Chondrocyte (in vitro differentiated cells): ENCODE measurements around the gene PARN. TPM values are rescaled to one million over a fixed set of nuclear protein-coding genes. Genes with fewer than 3 reads are reported as not detected.
A peak's percentile ranks its signal among the peaks of the same experiment; 100 is the strongest.

ENCODE experiments used
- DNase-seq: peaks from one replicate; pipeline ENCODE4 v3.0.0; 2021; ENCODE audit warnings: mixed read lengths, low spot score
- H3K27ac Mint-ChIP-seq: one replicate; pipeline ENCODE4 v1.8.0; 2021; ENCODE audit warnings: mild to moderate bottlenecking, moderate library complexity, mixed read lengths; ENCODE audit not compliant: unreplicated experiment
- H3K27me3 Mint-ChIP-seq: 2 replicates; pipeline ENCODE4 v1.8.0; 2021; ENCODE audit warnings: low read depth, mixed read lengths
- H3K36me3 Mint-ChIP-seq: 2 replicates; pipeline ENCODE4 v1.8.0; 2021; ENCODE audit warnings: low read depth, mixed read lengths
- H3K4me1 Mint-ChIP-seq: 2 replicates; pipeline ENCODE4 v1.8.0; 2021; ENCODE audit warnings: low read depth, mild to moderate bottlenecking, mixed read lengths
- H3K4me3 Mint-ChIP-seq: one replicate; pipeline ENCODE4 v1.8.0; 2021; ENCODE audit warnings: mild to moderate bottlenecking, moderate library complexity, mixed read lengths; ENCODE audit not compliant: unreplicated experiment
- H3K9me3 Mint-ChIP-seq: 2 replicates; pipeline ENCODE4 v1.8.0; 2021; ENCODE audit warnings: low read depth, mixed read lengths
- CTCF ChIP-seq: fragments of 200-600 bp; sonication (generic); IDR thresholded peaks from 2 replicates; pipeline ENCODE4 v1.5.0; 2021; ENCODE audit warnings: antibody characterized with exemption, mild to moderate bottlenecking, moderate library complexity
- total RNA-seq: library from RNA; stranded (reverse); gene quantifications from 3 replicates; pipeline ENCODE4 v1.2.1, GENCODE V29; 2021

Gene PARN
- total RNA-seq, 1 donor from 2014 or later, result 24.1 TPM

DNA sequence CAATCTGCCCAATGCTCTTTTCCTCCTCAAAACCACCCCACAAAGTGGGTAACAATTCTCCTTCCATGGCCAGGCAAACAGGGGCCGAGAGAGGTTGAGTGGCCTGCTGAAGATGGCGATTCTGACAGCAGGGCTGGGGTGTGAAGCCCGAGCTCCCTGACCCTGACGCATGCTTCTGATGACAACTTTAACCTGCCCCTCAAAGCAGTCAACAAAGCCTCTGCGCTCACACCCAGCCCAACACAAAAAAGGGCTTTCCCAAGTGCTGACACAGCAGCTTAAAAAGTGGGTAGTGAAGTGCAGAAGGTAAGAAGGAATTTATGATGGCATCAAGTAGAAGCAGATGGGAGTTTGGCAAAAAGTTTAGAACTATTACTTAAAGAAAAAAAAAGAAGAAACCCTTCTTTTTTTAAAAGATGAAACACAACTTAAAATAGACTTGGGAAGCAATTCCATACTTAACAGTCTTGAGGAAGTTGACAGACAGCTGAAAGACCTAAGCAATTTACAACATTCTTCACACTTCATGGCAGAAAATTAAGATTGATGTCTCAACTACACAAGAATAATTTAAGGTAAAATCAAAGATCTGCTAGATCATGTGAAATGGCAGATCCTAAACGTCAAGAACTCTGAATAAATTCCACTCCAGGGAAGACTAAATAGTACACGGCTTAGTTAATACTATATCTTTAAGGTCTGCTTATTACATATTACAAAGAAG, 133.9 kb downstream of the PARN start:
- Mint-ChIP-seq H3K27me3 (no peaks in the 10 kb centered on the region), H3K27ac (peak overlapping the region; percentile 61), H3K4me3 (peak overlapping the region; percentile 20), H3K9me3 (no peaks in the 10 kb centered on the region), H3K36me3 (peaks cover 4% of the 10 kb centered on the region), H3K4me1 (peaks cover 66% of the 10 kb centered on the region)
- no peak for TF ChIP-seq CTCF
- no peak for DNase-seq

DNA sequence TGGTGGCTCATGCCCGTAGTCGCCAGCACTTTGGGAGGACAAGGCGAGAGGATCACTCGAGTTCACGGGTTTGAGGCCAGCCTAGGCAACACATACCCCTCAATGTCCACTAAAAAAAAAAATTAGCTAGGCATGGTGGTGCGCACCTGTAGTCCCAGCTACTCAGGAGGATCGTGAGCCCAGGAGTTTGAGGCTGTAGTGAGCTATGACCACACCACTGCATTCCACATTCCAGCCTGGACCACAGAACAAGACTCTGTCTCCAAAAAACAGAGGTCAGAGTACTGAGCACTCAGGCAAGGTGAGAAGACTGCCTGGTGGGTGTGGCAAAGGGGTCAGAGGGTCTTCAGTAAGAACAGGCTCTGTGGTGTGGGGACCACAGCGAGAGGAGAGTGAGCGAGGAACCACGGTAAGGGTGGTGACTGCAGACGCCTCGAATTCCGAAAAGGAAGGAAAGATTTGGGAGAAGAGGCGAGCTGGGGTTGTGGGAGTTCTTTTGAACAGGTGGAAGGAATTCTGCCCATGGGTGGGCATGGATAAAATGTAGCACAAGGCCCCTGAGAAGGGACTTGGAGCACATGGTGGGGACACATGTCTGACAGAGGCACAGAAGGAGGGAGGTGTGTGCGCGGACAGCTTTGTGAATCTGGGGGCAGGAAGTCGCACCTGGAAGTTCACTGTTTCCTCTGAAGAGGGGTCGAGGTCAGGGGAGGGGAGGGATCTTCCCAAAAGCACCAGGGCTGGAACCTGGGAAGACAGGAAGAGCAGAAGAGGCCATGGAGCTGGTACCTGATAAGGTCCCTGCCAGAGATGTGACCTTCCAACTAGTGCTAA, 134.6 kb downstream of the PARN start:
- H3K4me3 Mint-ChIP-seq, result no peak overlapping the region
- peaks cover 60% of the 10 kb centered on the region for H3K4me1 Mint-ChIP-seq
- H3K36me3 Mint-ChIP-seq, result peaks cover 4% of the 10 kb centered on the region
- H3K9me3 Mint-ChIP-seq, result no peaks in the 10 kb centered on the region
- TF ChIP-seq CTCF, result no peak
- H3K27ac Mint-ChIP-seq, result no peak overlapping the region
- DNase-seq, result no peak
- H3K27me3 Mint-ChIP-seq, result no peaks in the 10 kb centered on the region

- H3K4me1 Mint-ChIP-seq, result peaks cover 60% of the 10 kb centered on the region
- TF ChIP-seq CTCF, result no peak
- H3K36me3 Mint-ChIP-seq, result peaks cover 4% of the 10 kb centered on the region
- H3K9me3 Mint-ChIP-seq, result no peaks in the 10 kb centered on the region
- no peak overlapping the region for H3K4me3 Mint-ChIP-seq
- no peak for DNase-seq
- H3K27me3 Mint-ChIP-seq, result no peaks in the 10 kb centered on the region
- H3K27ac Mint-ChIP-seq, result peak overlapping the region; percentile 88
Measured at GRCh38 chr16:14494396-14494966, 135.6 kb downstream of the PARN start.

DNA sequence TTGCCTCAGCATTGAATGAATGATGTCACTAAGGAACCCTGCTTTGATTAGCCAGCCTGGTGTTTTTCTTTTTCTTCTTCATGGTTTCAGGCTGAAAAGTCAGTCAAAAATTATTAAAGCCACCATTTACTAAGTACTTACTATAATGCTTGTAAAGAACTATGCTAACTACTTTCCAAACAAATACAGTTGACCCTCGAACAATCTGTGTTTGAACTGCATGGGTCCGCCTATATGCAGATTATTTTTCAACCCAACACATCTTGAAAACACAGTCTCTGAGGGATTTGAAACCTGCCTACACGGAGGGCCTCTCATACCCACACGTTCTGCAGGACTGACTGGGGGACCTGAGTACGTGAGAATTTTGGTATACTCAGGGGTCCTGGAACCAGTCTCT, 136.3 kb downstream of the PARN start:
- H3K36me3 Mint-ChIP-seq, result peaks cover 4% of the 10 kb centered on the region
- no peaks in the 10 kb centered on the region for H3K9me3 Mint-ChIP-seq
- no peak overlapping the region for H3K27ac Mint-ChIP-seq
- H3K4me1 Mint-ChIP-seq, result peaks cover 56% of the 10 kb centered on the region
- DNase-seq, result no peak
- TF ChIP-seq CTCF, result no peak
- no peaks in the 10 kb centered on the region for H3K27me3 Mint-ChIP-seq
- H3K4me3 Mint-ChIP-seq, result no peak overlapping the region

GRCh38 chr16:14492614-14493013, 137.4 kb downstream of the PARN start:
- Mint-ChIP-seq H3K4me3 (no peak overlapping the region), H3K27ac (no peak overlapping the region), H3K27me3 (no peaks in the 10 kb centered on the region), H3K4me1 (peaks cover 51% of the 10 kb centered on the region), H3K36me3 (peaks cover 4% of the 10 kb centered on the region), H3K9me3 (no peaks in the 10 kb centered on the region)
- DNase-seq, result no peak
- no peak for TF ChIP-seq CTCF
